ENCODE data around the gene KLHDC3.
A peak's percentile ranks its signal among the peaks of the same experiment; 100 is the strongest.

Gene KLHDC3

DNA sequence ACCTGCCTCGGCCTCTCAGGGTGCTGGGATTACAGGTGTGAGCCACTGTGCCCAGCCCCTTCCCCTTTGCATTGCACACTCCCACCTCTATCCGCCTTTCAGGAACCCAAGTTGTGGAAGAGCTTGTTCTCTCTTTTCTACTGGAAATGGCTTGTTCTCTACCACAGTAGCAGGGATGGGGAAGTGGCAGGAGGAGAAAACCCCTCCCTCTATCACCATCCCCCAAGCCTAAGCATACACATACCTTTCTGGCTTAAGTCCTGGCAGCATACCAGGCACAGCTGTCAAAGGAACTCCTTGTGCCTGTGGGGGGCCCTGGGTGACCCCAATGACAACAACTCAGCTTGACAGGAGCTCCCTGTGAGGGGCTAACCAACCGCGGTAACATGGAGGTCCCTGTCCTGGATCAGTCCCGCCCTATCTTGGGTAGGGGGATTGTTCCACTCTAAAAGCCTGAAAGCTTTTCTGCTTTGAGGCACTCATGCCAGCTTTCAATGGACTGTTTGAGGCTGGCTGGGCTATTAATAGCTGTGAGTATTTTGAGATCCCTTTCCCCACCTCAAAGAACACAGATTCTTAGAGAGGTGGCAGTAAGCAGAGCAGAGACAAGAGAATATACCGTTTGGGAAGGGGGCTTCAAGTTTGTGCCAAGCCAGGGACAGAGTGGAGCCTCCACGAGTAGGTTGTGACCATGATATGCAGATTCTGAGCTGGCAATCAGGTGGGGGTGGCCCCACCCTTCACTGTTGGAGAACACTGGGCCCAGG, 2.3 kb downstream of the KLHDC3 start:
- H3K4me3 ChIP-seq (ENCODE audit: low read depth, low read length): no peak overlapping the region
- TF ChIP-seq, protein P1, sequence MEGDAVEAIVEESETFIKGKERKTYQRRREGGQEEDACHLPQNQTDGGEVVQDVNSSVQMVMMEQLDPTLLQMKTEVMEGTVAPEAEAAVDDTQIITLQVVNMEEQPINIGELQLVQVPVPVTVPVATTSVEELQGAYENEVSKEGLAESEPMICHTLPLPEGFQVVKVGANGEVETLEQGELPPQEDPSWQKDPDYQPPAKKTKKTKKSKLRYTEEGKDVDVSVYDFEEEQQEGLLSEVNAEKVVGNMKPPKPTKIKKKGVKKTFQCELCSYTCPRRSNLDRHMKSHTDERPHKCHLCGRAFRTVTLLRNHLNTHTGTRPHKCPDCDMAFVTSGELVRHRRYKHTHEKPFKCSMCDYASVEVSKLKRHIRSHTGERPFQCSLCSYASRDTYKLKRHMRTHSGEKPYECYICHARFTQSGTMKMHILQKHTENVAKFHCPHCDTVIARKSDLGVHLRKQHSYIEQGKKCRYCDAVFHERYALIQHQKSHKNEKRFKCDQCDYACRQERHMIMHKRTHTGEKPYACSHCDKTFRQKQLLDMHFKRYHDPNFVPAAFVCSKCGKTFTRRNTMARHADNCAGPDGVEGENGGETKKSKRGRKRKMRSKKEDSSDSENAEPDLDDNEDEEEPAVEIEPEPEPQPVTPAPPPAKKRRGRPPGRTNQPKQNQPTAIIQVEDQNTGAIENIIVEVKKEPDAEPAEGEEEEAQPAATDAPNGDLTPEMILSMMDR (IDR thresholded peaks at IDR 0.05; ENCODE audit: borderline replicate concordance, insufficient read depth, low read depth, low read length): no peak

DNA sequence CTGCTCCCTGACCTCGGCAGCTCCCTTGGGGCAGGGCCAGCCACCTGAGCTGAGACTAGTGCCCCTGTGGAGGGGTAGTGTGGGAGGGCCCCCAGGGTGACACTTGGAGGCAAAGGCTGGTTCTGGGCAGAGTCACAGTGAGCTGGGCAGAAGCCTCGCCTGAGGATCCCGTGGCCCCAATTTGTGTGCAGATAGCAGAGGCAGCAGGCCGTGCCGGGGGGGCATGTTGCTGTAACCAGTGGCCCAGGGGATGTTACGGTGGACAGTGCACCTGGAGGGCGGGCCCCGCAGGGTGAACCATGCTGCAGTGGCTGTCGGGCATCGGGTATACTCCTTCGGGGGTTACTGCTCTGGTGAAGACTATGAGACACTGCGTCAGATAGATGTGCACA, 2.9 kb downstream of the KLHDC3 start:
- TF ChIP-seq, protein P1 (IDR thresholded peaks at IDR 0.05; ENCODE audit: borderline replicate concordance, insufficient read depth, low read depth, low read length): no peak
- H3K4me3 ChIP-seq (ENCODE audit: low read depth, low read length): no peak overlapping the region

DNA sequence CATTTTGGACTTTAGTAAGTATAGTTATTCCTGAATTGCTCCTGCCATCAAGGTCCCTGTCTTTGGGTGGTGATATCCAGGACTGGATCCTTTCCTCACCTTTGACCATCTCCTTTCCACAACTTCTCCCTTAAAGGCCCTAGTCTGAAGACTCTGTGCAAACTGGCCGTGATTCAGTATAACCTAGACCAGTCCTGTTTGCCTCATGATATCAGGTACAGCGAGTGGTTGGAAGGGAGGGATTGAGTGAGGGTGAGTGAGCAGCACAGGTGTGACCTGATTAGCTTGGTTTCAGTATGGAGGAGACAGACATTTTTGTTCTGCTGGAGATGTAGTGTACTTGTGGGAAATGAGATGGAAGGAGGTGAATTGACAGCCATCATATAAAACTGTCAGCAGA, 5.1 kb downstream of the KLHDC3 start:
- TF ChIP-seq, protein P1 (IDR thresholded peaks at IDR 0.05; ENCODE audit: borderline replicate concordance, insufficient read depth, low read depth, low read length): no peak
- H3K4me3 ChIP-seq (ENCODE audit: low read depth, low read length): no peak overlapping the region

DNA sequence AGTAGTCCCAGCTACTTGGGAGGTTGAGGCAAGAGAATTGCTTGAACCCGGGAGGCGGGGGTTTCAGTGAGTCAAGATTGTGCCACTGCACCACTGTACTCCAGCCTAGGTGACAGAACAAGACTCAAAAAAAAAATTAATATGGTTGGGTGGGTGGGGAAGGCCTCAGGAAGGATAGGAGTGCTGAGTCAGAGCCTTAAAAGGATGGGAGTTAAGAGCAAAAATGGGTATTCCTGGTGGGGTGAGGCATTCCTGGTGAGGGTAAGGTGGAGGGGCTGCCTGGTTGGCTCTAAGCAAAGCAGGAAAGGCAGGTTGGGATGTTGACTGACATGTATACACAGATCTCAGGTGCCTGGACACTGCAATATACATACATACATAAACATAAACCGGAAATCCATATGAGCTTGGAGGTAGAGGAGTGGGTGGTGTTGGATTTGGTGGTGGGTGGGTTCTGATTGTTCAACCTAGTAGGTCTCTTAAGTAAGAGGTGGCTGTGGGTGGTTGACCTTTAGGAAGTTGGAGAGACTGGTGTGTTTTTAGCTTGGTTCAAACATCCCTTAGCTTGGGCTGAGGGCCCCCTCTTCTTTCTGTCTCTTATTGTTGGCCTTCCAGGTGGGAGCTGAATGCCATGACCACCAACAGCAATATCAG, 6.1 kb downstream of the KLHDC3 start:
- TF ChIP-seq, protein P1 (IDR thresholded peaks at IDR 0.05; ENCODE audit: borderline replicate concordance, insufficient read depth, low read depth, low read length): no peak
- no peak overlapping the region for H3K4me3 ChIP-seq (ENCODE audit: low read depth, low read length)

DNA sequence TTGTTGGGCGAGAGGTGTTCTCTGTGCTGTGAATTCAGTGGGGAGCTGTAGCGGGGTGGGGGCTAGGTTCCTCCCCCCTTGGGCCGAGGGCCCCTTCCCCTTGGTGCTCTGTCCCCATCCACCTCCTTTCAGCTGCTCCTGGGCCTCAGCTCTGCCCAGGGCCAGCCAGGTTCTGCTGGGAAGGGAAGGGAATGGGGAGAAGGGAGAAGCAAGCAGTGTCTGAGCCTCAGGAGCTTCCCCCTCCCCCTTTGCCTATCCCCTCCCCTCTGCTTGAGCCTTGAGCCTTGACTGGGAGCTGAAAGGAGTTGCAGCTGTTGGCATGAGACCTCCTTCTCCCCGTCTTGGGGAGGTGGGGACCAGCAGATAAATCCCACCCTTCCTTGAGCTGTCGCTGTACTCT, 6.8 kb downstream of the KLHDC3 start:
- TF ChIP-seq, protein P1 (IDR thresholded peaks at IDR 0.05; ENCODE audit: borderline replicate concordance, insufficient read depth, low read depth, low read length): no peak
- H3K4me3 ChIP-seq (ENCODE audit: low read depth, low read length): no peak overlapping the region

DNA sequence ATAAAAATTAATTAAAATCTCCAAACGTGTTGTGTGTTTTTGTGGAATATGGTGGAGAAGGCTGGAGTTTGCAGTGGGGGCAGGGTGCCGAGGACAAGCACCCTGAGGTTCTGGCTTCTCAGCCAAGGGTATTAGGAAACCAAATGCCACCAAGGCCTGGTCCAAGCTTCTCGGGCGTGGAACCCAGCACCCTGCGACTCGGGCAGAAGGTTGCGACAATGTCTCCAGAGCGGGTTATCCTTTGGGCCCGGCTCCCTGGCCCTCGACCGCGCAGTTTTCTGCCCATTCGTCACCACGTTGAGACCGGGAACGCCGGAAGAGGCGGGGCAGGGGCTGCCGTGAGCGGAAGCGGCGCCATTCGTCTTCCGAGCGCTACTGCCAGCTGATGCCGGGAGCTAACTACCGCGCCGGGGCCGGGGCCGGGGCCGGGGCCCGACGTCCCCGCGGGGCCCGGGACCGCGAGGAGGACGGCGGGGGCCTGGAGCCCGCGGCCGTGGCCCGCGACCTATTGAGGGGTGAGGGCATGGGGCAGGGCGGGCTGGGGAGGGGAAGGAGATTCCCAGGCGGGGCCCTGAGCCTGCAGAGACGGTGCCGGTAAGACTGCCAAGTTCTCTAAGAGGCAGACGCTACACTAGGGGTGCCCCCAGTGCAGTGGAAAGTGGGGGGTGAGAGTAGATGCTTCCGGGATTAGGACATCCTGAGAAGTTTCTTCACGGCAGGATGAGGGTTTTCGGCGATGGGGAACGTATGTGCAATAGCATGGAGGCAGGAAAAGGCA, 7.4 kb downstream of the KLHDC3 start, which contains the start of gene RRP36:
TSS of gene RRP36 (plus strand) at position 354 of the 778 bp plus-strand sequence. CDS start at position 386, 32 bp downstream.
- H3K4me3 ChIP-seq (ENCODE audit: low read depth, low read length): peak within 1 kb of the TSS; percentile 59

More for the DNA sequence above, 7.4 kb downstream of the KLHDC3 start, which contains the start of gene RRP36:
- TF ChIP-seq, protein P1 (IDR thresholded peaks at IDR 0.05; ENCODE audit: borderline replicate concordance, insufficient read depth, low read depth, low read length): no peak
